Measurements from ENCODE around the gene TFAP2D.

Gene TFAP2D

DNA sequence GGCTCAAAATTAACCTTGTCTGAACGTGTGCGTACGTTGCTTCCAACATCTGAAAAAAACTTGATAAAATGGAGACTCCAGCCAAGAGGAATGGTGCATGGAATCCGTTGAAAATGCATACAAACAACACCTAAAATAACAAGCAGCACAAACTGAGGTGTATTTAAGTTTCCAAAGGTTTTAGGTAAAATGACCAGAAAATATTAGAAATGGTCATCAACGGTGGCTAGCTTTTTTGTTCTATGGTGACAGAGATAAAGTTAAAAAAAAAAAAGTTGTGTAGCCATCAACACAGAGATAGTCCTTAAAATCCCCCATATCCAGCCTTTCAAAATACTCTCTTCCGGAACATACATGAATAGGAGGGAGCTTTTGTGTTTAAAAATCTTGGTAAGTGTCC lies 104.7 kb downstream of the TFAP2D start:
- Histone ChIP-seq H3K79me2 (ENCODE audit: insufficient read depth, low read length) (no peaks in the 10 kb centered on the region), H3K9me3 (ENCODE audit: low read length) (no peaks in the 10 kb centered on the region), H3K4me2 (ENCODE audit: low read length) (no peak overlapping the region), H3K27ac (ENCODE audit: low read depth, low read length, poor library complexity, severe bottlenecking) (no peak overlapping the region), H4K20me1 (ENCODE audit: insufficient read depth, low read length) (no peaks in the 10 kb centered on the region), H3F3A (ENCODE audit: insufficient read depth, low read length) (no peaks in the 10 kb centered on the region), H3K4me3 (ENCODE audit: low read depth, low read length, poor library complexity, severe bottlenecking) (no peak overlapping the region), H2AFZ (ENCODE audit: low read length) (no peak overlapping the region), H3K4me1 (ENCODE audit: insufficient read depth, low read length, severe bottlenecking) (peaks cover 6% of the 10 kb centered on the region), H3K9ac (ENCODE audit: low read length) (no peak overlapping the region), H3K36me3 (ENCODE audit: insufficient read depth, low read length) (no peaks in the 10 kb centered on the region), H3K27me3 (ENCODE audit: insufficient read depth, low read length) (no peaks in the 10 kb centered on the region; the same call in 1 of the 2 replicates), H3K9me2 (ENCODE audit: low read depth, low read length) (no peaks in the 10 kb centered on the region)
- TF ChIP-seq, protein P1, sequence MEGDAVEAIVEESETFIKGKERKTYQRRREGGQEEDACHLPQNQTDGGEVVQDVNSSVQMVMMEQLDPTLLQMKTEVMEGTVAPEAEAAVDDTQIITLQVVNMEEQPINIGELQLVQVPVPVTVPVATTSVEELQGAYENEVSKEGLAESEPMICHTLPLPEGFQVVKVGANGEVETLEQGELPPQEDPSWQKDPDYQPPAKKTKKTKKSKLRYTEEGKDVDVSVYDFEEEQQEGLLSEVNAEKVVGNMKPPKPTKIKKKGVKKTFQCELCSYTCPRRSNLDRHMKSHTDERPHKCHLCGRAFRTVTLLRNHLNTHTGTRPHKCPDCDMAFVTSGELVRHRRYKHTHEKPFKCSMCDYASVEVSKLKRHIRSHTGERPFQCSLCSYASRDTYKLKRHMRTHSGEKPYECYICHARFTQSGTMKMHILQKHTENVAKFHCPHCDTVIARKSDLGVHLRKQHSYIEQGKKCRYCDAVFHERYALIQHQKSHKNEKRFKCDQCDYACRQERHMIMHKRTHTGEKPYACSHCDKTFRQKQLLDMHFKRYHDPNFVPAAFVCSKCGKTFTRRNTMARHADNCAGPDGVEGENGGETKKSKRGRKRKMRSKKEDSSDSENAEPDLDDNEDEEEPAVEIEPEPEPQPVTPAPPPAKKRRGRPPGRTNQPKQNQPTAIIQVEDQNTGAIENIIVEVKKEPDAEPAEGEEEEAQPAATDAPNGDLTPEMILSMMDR (IDR thresholded peaks at IDR 0.05; ENCODE audit: low read length): no peak
- no peak for TF ChIP-seq EZH2 (IDR thresholded peaks at IDR 0.05; ENCODE audit: borderline replicate concordance, low read length)

DNA sequence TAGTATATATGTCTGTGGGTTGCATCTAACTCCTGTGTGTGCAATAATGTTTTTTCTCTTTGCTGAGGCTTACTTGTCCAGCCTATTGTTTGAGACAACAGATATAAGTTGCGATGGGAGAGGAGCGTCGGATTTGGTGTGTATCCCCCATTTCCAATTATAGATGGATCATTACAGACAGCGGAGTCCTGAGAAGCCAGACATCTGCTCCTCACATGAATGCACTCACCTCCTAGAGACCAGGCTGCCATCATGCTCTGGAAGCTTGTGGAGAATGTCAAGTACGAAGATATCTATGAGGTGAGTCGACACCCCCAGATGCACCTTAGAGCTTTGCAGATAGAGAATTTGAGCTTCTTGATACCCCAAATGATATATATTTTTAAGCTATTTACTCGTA lies 105.3 kb downstream of the TFAP2D start, which contains the start of gene TFAP2B:
Gene TFAP2B (plus strand): TSS at position 199 of the 400 bp plus-strand sequence. CDS start 21 bp downstream, at position 220.
- Histone ChIP-seq H3K4me2 (ENCODE audit: low read length) (no peak within 1 kb of the TSS), H3K4me3 (ENCODE audit: low read depth, low read length, poor library complexity, severe bottlenecking) (no peak within 1 kb of the TSS), H2AFZ (ENCODE audit: low read length) (no peak within 1 kb of the TSS)

DNA sequence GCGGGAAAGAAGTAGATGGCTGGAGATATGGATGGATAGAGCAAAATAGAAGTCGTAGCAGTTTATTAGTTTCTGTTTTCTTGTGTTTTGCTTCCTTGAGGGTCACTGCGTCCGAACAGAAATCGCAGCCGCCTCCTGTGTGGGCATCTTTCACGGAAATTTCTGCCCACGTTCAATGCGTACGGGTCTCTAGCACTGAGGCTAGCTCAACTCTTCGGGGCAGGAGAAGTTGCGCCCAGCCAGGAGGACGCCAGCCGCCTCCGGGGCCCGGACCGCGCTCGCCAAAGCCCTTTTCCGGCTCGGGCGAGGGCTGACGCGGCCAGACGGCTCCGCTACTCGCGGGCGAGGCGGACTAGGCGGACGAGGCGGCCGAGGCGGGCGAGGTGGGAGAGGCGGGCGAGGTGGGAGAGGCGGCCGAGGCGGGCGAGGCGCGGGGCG lies 106.2 kb downstream of the TFAP2D start:
- no peaks in the 10 kb centered on the region for H3K79me2 ChIP-seq (ENCODE audit: insufficient read depth, low read length)
- no peaks in the 10 kb centered on the region for H3F3A ChIP-seq (ENCODE audit: insufficient read depth, low read length)
- no peak overlapping the region for H3K9ac ChIP-seq (ENCODE audit: low read length)
- H3K4me1 ChIP-seq (ENCODE audit: insufficient read depth, low read length, severe bottlenecking): peaks cover 6% of the 10 kb centered on the region
- H3K27ac ChIP-seq (ENCODE audit: low read depth, low read length, poor library complexity, severe bottlenecking): no peak overlapping the region
- TF ChIP-seq EZH2 (IDR thresholded peaks at IDR 0.05; ENCODE audit: borderline replicate concordance, low read length): no peak
- TF ChIP-seq, protein P1 (IDR thresholded peaks at IDR 0.05; ENCODE audit: low read length): no peak
- H3K36me3 ChIP-seq (ENCODE audit: insufficient read depth, low read length): no peaks in the 10 kb centered on the region
- H3K27me3 ChIP-seq (ENCODE audit: insufficient read depth, low read length): no peaks in the 10 kb centered on the region; the same call in 1 of the 2 replicates
- H3K4me2 ChIP-seq (ENCODE audit: low read length): no peak overlapping the region
- no peaks in the 10 kb centered on the region for H4K20me1 ChIP-seq (ENCODE audit: insufficient read depth, low read length)
- no peaks in the 10 kb centered on the region for H3K9me3 ChIP-seq (ENCODE audit: low read length)
- no peak overlapping the region for H3K4me3 ChIP-seq (ENCODE audit: low read depth, low read length, poor library complexity, severe bottlenecking)
- no peaks in the 10 kb centered on the region for H3K9me2 ChIP-seq (ENCODE audit: low read depth, low read length)
- H2AFZ ChIP-seq (ENCODE audit: low read length): no peak overlapping the region

More for the DNA sequence above, 105.3 kb downstream of the TFAP2D start, which contains the start of gene TFAP2B:
- Histone ChIP-seq H3K4me1 (ENCODE audit: insufficient read depth, low read length, severe bottlenecking) (peaks cover 6% of the 10 kb centered on the region), H3K79me2 (ENCODE audit: insufficient read depth, low read length) (no peaks in the 10 kb centered on the region), H3K9me2 (ENCODE audit: low read depth, low read length) (no peaks in the 10 kb centered on the region), H3K27ac (ENCODE audit: low read depth, low read length, poor library complexity, severe bottlenecking) (no peak within 1 kb of the TSS), H4K20me1 (ENCODE audit: insufficient read depth, low read length) (no peaks in the 10 kb centered on the region), H3K36me3 (ENCODE audit: insufficient read depth, low read length) (no peaks in the 10 kb centered on the region), H3K9ac (ENCODE audit: low read length) (no peak within 1 kb of the TSS), H3K9me3 (ENCODE audit: low read length) (no peaks in the 10 kb centered on the region), H3K27me3 (ENCODE audit: insufficient read depth, low read length) (no peaks in the 10 kb centered on the region; the same call in 1 of the 2 replicates), H3F3A (ENCODE audit: insufficient read depth, low read length) (no peaks in the 10 kb centered on the region)
- no peak for TF ChIP-seq EZH2 (IDR thresholded peaks at IDR 0.05; ENCODE audit: borderline replicate concordance, low read length)
- TF ChIP-seq, protein P1 (IDR thresholded peaks at IDR 0.05; ENCODE audit: low read length): no peak

All from OCI-LY1 (cell line).